ENCODE data around the gene ZNF829. TPM values are rescaled to one million over a fixed set of nuclear protein-coding genes. Genes with fewer than 3 reads are reported as not detected.

Gene ZNF829
- total and polyA plus RNA-seq, 10 of the 15 experiments (the other 5 are each of a cell fraction or from before 2014, with no cell fraction given), result 0.08 to 0.63 (median 0.22) TPM

GRCh38 chr19:36891768-36892357 is 24.2 kb downstream of the ZNF829 start:
- Histone ChIP-seq H3K4me2 (ENCODE audit: control insufficient read depth, insufficient read depth) (no peak overlapping the region), H3K9ac (ENCODE audit: control insufficient read depth, insufficient read depth, low read length) (no peak overlapping the region), H4K20me1 (ENCODE audit: control insufficient read depth, insufficient read depth) (no peaks in the 10 kb centered on the region), H3K9me3 (replicated peaks; ENCODE audit: control insufficient read depth, insufficient read depth, low read length) (peaks cover 19% of the 10 kb centered on the region; the same call in 2 of the 3 replicates), H3K4me1 (ENCODE audit: control insufficient read depth, insufficient read depth, low read length) (no peaks in the 10 kb centered on the region), H3K27me3 (replicated peaks in 1 of 2; ENCODE audit: control insufficient read depth in 2 of 2, insufficient read depth in 2 of 2, low read length in 1 of 2) (no peaks in the 10 kb centered on the region), H3K79me2 (ENCODE audit: control insufficient read depth, insufficient read depth, low read length) (no peaks in the 10 kb centered on the region), H3K36me3 (ENCODE audit: control insufficient read depth in 2 of 2, insufficient read depth in 2 of 2, low read length in 1 of 2) (no peaks in the 10 kb centered on the region), H3K4me3 (peak overlapping the region; percentile 36; the same call in 1 of the 2 replicates), H3K27ac (ENCODE audit: control insufficient read depth, insufficient read depth) (no peak overlapping the region), H2AFZ (ENCODE audit: control insufficient read depth, low read depth, low read length) (no peak overlapping the region)
- POLR2A ChIA-PET, result no interaction called here
- SMC1A ChIA-PET (ENCODE audit: uncharacterized antibody, unreplicated experiment), result no interaction called here
- ATAC-seq (no peak), FAIRE-seq (no peak), DNase-seq (ENCODE audit: low read depth, low spot score) (no peak)
- BruUV-seq (replicated peaks), result no TSS peak
- 94% methylated on average over 3 of the region's 3 CpGs for WGBS (ENCODE audit: insufficient coverage, insufficient replicate concordance, low lambda C conversion rate, missing lambda C conversion rate)
- CTCF ChIA-PET, result no interaction called here
- intact Hi-C loops (cut with micrococcal nuclease; ENCODE audit: unreplicated experiment), result no loop called here
- in situ Hi-C loops (cut with MboI), result no loop called here
- TF ChIP-seq ZNF274 (IDR thresholded peaks at IDR 0.05; ENCODE audit: insufficient read depth, insufficient read length) (peak; percentile 38), CBX5 (IDR thresholded peaks at IDR 0.05; ENCODE audit: low read depth) (0 out of 2 replicates have a peak, but pooled peaks have one; percentile 35), MYB (IDR thresholded peaks at IDR 0.05; ENCODE audit: borderline replicate concordance, low read depth, low read length) (no peak), ATF3 (IDR thresholded peaks at IDR 0.05; ENCODE audit: borderline replicate concordance, extremely low read depth, low read depth, low read length) (no peak)
- RAD21 ChIA-PET (ENCODE audit: unreplicated experiment), result no interaction called here

- Histone ChIP-seq H2AFZ (ENCODE audit: control insufficient read depth, low read depth, low read length) (no peak overlapping the region), H3K27me3 (replicated peaks in 1 of 2; ENCODE audit: control insufficient read depth in 2 of 2, insufficient read depth in 2 of 2, low read length in 1 of 2) (no peaks in the 10 kb centered on the region), H4K20me1 (ENCODE audit: control insufficient read depth, insufficient read depth) (no peaks in the 10 kb centered on the region), H3K9ac (ENCODE audit: control insufficient read depth, insufficient read depth, low read length) (no peak overlapping the region), H3K4me2 (ENCODE audit: control insufficient read depth, insufficient read depth) (no peak overlapping the region), H3K36me3 (ENCODE audit: control insufficient read depth in 2 of 2, insufficient read depth in 2 of 2, low read length in 1 of 2) (no peaks in the 10 kb centered on the region), H3K9me3 (replicated peaks; ENCODE audit: control insufficient read depth, insufficient read depth, low read length) (peaks cover 22% of the 10 kb centered on the region), H3K79me2 (ENCODE audit: control insufficient read depth, insufficient read depth, low read length) (no peaks in the 10 kb centered on the region), H3K4me3 (no peak overlapping the region), H3K4me1 (ENCODE audit: control insufficient read depth, insufficient read depth, low read length) (no peaks in the 10 kb centered on the region), H3K27ac (ENCODE audit: control insufficient read depth, insufficient read depth) (no peak overlapping the region)
- FAIRE-seq (no peak), DNase-seq (ENCODE audit: low read depth, low spot score) (no peak), ATAC-seq (no peak)
- ChIA-PET SMC1A (ENCODE audit: uncharacterized antibody, unreplicated experiment) (no interaction called here), CTCF (no interaction called here), POLR2A (no interaction called here), RAD21 (ENCODE audit: unreplicated experiment) (no interaction called here)
- BruUV-seq (replicated peaks), result TSS peak; percentile 38
- intact Hi-C loops (cut with micrococcal nuclease; ENCODE audit: unreplicated experiment), result no loop called here
- 88% methylated on average over 10 of the region's 10 CpGs for WGBS (ENCODE audit: insufficient coverage, insufficient replicate concordance, low lambda C conversion rate, missing lambda C conversion rate)
- in situ Hi-C loops (cut with MboI), result no loop called here
- TF ChIP-seq CBX5 (IDR thresholded peaks at IDR 0.05; ENCODE audit: low read depth), result peak; percentile 49; the same call in 1 of the 2 replicates
- TF ChIP-seq ATF2 (IDR thresholded peaks at IDR 0.05; ENCODE audit: low read length), result no peak
- TF ChIP-seq JUND (IDR thresholded peaks at IDR 0.05; ENCODE audit: low read depth, low read length), result no peak
- TF ChIP-seq PRDM15 (CRISPR knock-in tag; IDR thresholded peaks at IDR 0.05), result no peak
- TF ChIP-seq NR2C2 (IDR thresholded peaks at IDR 0.05; ENCODE audit: borderline replicate concordance, control insufficient read depth, insufficient read length, low read depth), result no peak
- TF ChIP-seq POU2F2 (IDR thresholded peaks at IDR 0.05; ENCODE audit: borderline replicate concordance, low read depth, low read length), result no peak
- TF ChIP-seq ZNF274 (IDR thresholded peaks at IDR 0.05; ENCODE audit: insufficient read depth, insufficient read length), result peak; percentile 77
Observed at GRCh38 chr19:36876993-36877938, 38.8 kb downstream of the ZNF829 start.

Measured in GM12878 (cell line).